ENCODE data around the gene ZNF410.

ZNF410 gene

GRCh38 chr14:73958591-73958990, 71.9 kb downstream of the ZNF410 start:
- no peak for DNase-seq
- Histone ChIP-seq H3K27ac (no peak overlapping the region), H3K27me3 (no peaks in the 10 kb centered on the region), H3K4me1 (no peaks in the 10 kb centered on the region), H3K9me3 (no peaks in the 10 kb centered on the region), H3K36me3 (peaks cover 88 to 100% (median 94%) of the 10 kb centered on the region in 3 donors), H3K4me3 (no peak overlapping the region)
- no peak for TF ChIP-seq CTCF (IDR thresholded peaks at IDR 0.05)
- intact Hi-C loops (cut with DNase I; ENCODE audit: low total_unique reads) = no loop called here

GRCh38 chr14:73961192-73961591, 74.5 kb downstream of the ZNF410 start:
- TF ChIP-seq CTCF (IDR thresholded peaks at IDR 0.05) = no peak
- intact Hi-C loops (cut with DNase I; ENCODE audit: low total_unique reads) = no loop called here
- H3K36me3 ChIP-seq = peaks cover 77 to 97% (median 77%) of the 10 kb centered on the region in 3 donors

GRCh38 chr14:73965216-73965615, 78.6 kb downstream of the ZNF410 start:
- no peaks in the 10 kb centered on the region for H3K9me3 ChIP-seq
- intact Hi-C loops (cut with DNase I; ENCODE audit: low total_unique reads) = no loop called here
- no peak for DNase-seq
- H3K27me3 ChIP-seq = no peaks in the 10 kb centered on the region
- H3K27ac ChIP-seq = no peak overlapping the region
- H3K4me3 ChIP-seq = no peak overlapping the region
- H3K4me1 ChIP-seq = no peaks in the 10 kb centered on the region
- TF ChIP-seq CTCF (IDR thresholded peaks at IDR 0.05) = no peak
- peaks cover 38 to 96% (median 58%) of the 10 kb centered on the region in 3 donors for H3K36me3 ChIP-seq

More at GRCh38 chr14:73961192-73961591, 74.5 kb downstream of the ZNF410 start:
- Histone ChIP-seq H3K27me3 (no peaks in the 10 kb centered on the region), H3K9me3 (no peaks in the 10 kb centered on the region), H3K27ac (no peak overlapping the region), H3K4me3 (no peak overlapping the region), H3K4me1 (no peaks in the 10 kb centered on the region)
- no peak for DNase-seq

- no peak for TF ChIP-seq CTCF (IDR thresholded peaks at IDR 0.05)
- Histone ChIP-seq H3K4me3 (no peak overlapping the region), H3K36me3 (peaks cover 1 to 88% (median 45%) of the 10 kb centered on the region in 3 donors), H3K4me1 (no peaks in the 10 kb centered on the region), H3K27ac (no peak overlapping the region), H3K27me3 (no peaks in the 10 kb centered on the region), H3K9me3 (no peaks in the 10 kb centered on the region)
- intact Hi-C loops (cut with DNase I; ENCODE audit: low total_unique reads) = no loop called here
- no peak for DNase-seq
Observed at GRCh38 chr14:73968885-73969284, 82.2 kb downstream of the ZNF410 start.

GRCh38 chr14:73973497-73973896, 86.8 kb downstream of the ZNF410 start:
- TF ChIP-seq CTCF (IDR thresholded peaks at IDR 0.05) = no peak
- H3K27ac ChIP-seq = no peak overlapping the region

GRCh38 chr14:73976125-73976524, 89.5 kb downstream of the ZNF410 start:
- no peaks in the 10 kb centered on the region for H3K4me1 ChIP-seq
- H3K36me3 ChIP-seq = peaks cover 0 to 53% (median 42%) of the 10 kb centered on the region in 3 donors
- no peaks in the 10 kb centered on the region for H3K27me3 ChIP-seq
- H3K27ac ChIP-seq = no peak overlapping the region
- H3K4me3 ChIP-seq = no peak overlapping the region
- DNase-seq = no peak
- intact Hi-C loops (cut with DNase I; ENCODE audit: low total_unique reads) = no loop called here
- TF ChIP-seq CTCF (IDR thresholded peaks at IDR 0.05) = no peak
- no peaks in the 10 kb centered on the region for H3K9me3 ChIP-seq

More at GRCh38 chr14:73973497-73973896, 86.8 kb downstream of the ZNF410 start:
- Histone ChIP-seq H3K4me3 (no peak overlapping the region), H3K36me3 (peaks cover 0 to 72% (median 59%) of the 10 kb centered on the region in 3 donors), H3K9me3 (no peaks in the 10 kb centered on the region), H3K4me1 (no peaks in the 10 kb centered on the region), H3K27me3 (no peaks in the 10 kb centered on the region)
- no peak for DNase-seq
- intact Hi-C loops (cut with DNase I; ENCODE audit: low total_unique reads) = no loop called here

Data from tibial artery (tissue), 4 donors.